ENCODE results near the gene SMIM32.

Gene SMIM32

GRCh38 chr5:136221340-136221739 is 28.4 kb upstream of the SMIM32 start:
- in situ Hi-C loops (cut with HindIII; ENCODE audit: low sequenced_read_pairs): no loop called here
- no peak overlapping the region for H3K4me3 ChIP-seq (ENCODE audit: low read depth, low read length)
- TF ChIP-seq CTCF (IDR thresholded peaks at IDR 0.05; ENCODE audit: low read depth, low read length): no peak
- no peak for DNase-seq (ENCODE audit: low read depth, low spot score)

GRCh38 chr5:136216230-136216629 is 23.3 kb upstream of the SMIM32 start:
- no peak overlapping the region for H3K4me3 ChIP-seq (ENCODE audit: low read depth, low read length)
- DNase-seq (ENCODE audit: low read depth, low spot score): no peak
- in situ Hi-C loops (cut with HindIII; ENCODE audit: low sequenced_read_pairs): no loop called here
- no peak for TF ChIP-seq CTCF (IDR thresholded peaks at IDR 0.05; ENCODE audit: low read depth, low read length)

DNA sequence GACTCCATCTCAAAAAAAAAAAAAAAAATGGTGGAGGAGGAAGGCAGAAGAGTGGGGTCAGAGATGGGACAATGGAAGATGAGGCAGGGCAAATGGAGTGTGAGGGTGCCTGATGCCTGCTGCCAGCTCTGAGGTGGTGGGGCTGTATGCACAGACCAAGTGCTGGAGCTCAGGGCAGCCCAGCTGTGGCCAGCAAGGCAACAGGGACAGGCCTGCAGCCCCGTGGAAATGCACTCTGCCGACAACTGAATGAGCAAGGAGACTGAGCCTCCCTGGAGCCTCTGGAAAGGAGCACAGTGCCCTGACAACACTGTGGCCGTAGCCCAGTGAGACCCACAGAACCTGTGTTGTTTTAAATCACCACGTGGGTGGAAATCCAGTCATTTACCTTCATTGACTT is 22.9 kb upstream of the SMIM32 start:
- no peak overlapping the region for H3K4me3 ChIP-seq (ENCODE audit: low read depth, low read length)
- TF ChIP-seq CTCF (IDR thresholded peaks at IDR 0.05; ENCODE audit: low read depth, low read length): no peak
- no peak for DNase-seq (ENCODE audit: low read depth, low spot score)
- in situ Hi-C loops (cut with HindIII; ENCODE audit: low sequenced_read_pairs): no loop called here

DNA sequence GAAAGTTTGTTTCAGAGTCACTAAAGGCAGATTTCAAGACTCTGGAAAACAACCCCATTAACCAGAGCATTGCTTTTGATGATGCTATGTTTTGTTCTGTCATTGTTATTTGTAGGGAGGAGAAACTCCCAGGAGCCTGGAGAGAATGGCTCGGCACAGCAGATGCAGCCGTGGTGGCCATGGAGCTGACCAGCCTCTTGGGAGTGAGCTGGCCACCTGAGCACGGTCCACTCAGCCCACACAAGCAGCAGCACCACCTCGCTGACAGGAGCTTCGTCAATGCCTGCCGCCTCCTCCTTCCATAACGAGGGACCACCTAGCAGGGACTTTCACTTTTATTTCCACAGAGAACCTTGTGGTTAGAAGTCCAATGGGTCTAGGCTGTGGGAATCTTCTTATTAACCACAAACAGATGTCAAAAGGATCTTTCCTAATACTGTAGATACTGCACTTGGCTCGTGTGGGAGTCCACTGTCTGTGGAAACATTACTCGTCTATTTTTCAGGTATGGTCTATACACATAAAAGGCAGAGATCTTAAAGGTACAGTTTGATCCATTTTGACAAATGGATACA is 21.0 kb upstream of the SMIM32 start:
- H3K4me3 ChIP-seq (ENCODE audit: low read depth, low read length): no peak overlapping the region
- in situ Hi-C loops (cut with HindIII; ENCODE audit: low sequenced_read_pairs): no loop called here
- no peak for TF ChIP-seq CTCF (IDR thresholded peaks at IDR 0.05; ENCODE audit: low read depth, low read length)
- DNase-seq (ENCODE audit: low read depth, low spot score): no peak

DNA sequence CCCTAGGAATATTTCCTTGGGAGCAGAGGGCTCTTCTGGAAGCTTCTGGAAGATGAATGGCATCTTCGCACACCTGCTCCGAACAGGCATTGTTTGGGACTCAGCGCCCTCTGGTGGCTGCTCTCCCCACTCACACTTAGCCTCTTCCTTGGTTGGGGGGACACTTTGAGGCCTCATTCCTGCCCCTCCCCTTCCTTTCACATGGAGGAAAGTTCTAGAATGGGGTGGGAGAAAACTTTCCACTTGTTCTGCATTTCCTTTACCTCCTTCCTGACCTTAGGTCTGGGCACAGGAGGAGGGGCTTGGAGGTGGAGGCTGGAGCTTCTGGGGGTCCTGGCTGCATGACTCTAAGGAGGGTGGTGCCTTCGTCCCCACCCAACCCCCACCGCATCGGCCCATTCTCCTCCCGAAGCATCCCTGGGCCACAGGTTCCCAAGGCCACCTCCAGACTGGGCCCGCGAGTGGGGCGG is 19.3 kb upstream of the SMIM32 start:
- in situ Hi-C loops (cut with HindIII; ENCODE audit: low sequenced_read_pairs): no loop called here
- no peak for DNase-seq (ENCODE audit: low read depth, low spot score)
- no peak overlapping the region for H3K4me3 ChIP-seq (ENCODE audit: low read depth, low read length)
- peak; percentile 93 for TF ChIP-seq CTCF (IDR thresholded peaks at IDR 0.05; ENCODE audit: low read depth, low read length)

- no peak for TF ChIP-seq CTCF (IDR thresholded peaks at IDR 0.05; ENCODE audit: low read depth, low read length)
- H3K4me3 ChIP-seq (ENCODE audit: low read depth, low read length): no peak overlapping the region
- in situ Hi-C loops (cut with HindIII; ENCODE audit: low sequenced_read_pairs): no loop called here
- no peak for DNase-seq (ENCODE audit: low read depth, low spot score)
Observed at GRCh38 chr5:136211282-136212040, 18.5 kb upstream of the SMIM32 start.

Data from astrocyte of the spinal cord (primary cell).